ENCODE data around the gene CLEC2A. TPM values are rescaled to one million over a fixed set of nuclear protein-coding genes. Genes with fewer than 3 reads are reported as not detected.

The CLEC2A gene
- total and polyA plus RNA-seq, 2 experiments from 2014 or later = not detected

DNA sequence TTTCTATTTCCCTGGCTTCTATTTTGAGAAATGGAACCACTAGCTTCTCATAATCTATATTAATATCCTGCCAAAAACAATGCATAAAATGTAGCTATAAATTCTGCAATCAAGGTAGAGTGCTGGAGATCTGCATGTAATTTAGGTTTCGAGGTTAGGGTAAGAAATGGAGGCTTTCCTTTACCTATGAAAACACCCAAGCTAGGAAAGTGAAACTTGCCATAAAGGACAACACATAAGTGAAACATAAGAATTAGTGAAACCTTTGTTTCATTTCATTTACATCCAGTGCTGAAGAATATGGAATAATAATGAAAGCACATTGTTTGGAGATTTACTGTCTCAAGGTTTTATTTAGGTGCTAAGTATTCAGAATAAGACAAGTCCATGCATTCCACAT is 9.7 kb downstream of the CLEC2A start:
- Histone ChIP-seq H3K27me3 (ENCODE audit: insufficient read depth) (no peaks in the 10 kb centered on the region), H4K20me1 (replicated peaks; ENCODE audit: insufficient read depth) (no peaks in the 10 kb centered on the region), H2AFZ (no peak overlapping the region), H3K4me2 (no peak overlapping the region), H3F3A (replicated peaks; ENCODE audit: low read depth) (no peaks in the 10 kb centered on the region), H3K9me2 (ENCODE audit: insufficient read depth) (no peaks in the 10 kb centered on the region), H3K79me2 (replicated peaks; ENCODE audit: insufficient read depth) (no peaks in the 10 kb centered on the region), H3K27ac (ENCODE audit: low read depth) (no peak overlapping the region), H3K36me3 (ENCODE audit: insufficient read depth) (no peaks in the 10 kb centered on the region), H3K4me3 (no peak overlapping the region), H3K4me1 (ENCODE audit: insufficient read depth) (no peaks in the 10 kb centered on the region)
- H3K36me3 Mint-ChIP-seq (ENCODE audit: low read depth) = 0 out of 3 replicates have a peak, but pooled peaks cover 5% of the 10 kb centered on the region
- TF ChIP-seq ETS1 (IDR thresholded peaks at IDR 0.05) (no peak), NANOG (IDR thresholded peaks at IDR 0.05; ENCODE audit: borderline replicate concordance) (no peak), POLR2AphosphoS5 (IDR thresholded peaks at IDR 0.05; ENCODE audit: low read depth) (no peak), ZNF114 (CRISPR knock-in tag; IDR thresholded peaks at IDR 0.05) (no peak), CTCF (conservative IDR thresholded peaks at IDR 0.05; ENCODE audit: low read depth in 2 of 2) (no peak), STAT1 (IDR thresholded peaks at IDR 0.05; ENCODE audit: unreplicated experiment) (no peak), REST (IDR thresholded peaks at IDR 0.05; ENCODE audit: unreplicated experiment) (no peak), CREB1 (CRISPR knock-in tag; IDR thresholded peaks at IDR 0.05; ENCODE audit: low read depth) (no peak), EZH2phosphoT487 (IDR thresholded peaks at IDR 0.05; ENCODE audit: unreplicated experiment) (no peak), JUNB (IDR thresholded peaks at IDR 0.05; ENCODE audit: unreplicated experiment) (no peak), EZH2 (IDR thresholded peaks at IDR 0.05; ENCODE audit: low read depth, unreplicated experiment) (no peak), ZNF331 (CRISPR knock-in tag; IDR thresholded peaks at IDR 0.05; ENCODE audit: low read depth) (no peak)
- TF ChIP-seq, protein P1, sequence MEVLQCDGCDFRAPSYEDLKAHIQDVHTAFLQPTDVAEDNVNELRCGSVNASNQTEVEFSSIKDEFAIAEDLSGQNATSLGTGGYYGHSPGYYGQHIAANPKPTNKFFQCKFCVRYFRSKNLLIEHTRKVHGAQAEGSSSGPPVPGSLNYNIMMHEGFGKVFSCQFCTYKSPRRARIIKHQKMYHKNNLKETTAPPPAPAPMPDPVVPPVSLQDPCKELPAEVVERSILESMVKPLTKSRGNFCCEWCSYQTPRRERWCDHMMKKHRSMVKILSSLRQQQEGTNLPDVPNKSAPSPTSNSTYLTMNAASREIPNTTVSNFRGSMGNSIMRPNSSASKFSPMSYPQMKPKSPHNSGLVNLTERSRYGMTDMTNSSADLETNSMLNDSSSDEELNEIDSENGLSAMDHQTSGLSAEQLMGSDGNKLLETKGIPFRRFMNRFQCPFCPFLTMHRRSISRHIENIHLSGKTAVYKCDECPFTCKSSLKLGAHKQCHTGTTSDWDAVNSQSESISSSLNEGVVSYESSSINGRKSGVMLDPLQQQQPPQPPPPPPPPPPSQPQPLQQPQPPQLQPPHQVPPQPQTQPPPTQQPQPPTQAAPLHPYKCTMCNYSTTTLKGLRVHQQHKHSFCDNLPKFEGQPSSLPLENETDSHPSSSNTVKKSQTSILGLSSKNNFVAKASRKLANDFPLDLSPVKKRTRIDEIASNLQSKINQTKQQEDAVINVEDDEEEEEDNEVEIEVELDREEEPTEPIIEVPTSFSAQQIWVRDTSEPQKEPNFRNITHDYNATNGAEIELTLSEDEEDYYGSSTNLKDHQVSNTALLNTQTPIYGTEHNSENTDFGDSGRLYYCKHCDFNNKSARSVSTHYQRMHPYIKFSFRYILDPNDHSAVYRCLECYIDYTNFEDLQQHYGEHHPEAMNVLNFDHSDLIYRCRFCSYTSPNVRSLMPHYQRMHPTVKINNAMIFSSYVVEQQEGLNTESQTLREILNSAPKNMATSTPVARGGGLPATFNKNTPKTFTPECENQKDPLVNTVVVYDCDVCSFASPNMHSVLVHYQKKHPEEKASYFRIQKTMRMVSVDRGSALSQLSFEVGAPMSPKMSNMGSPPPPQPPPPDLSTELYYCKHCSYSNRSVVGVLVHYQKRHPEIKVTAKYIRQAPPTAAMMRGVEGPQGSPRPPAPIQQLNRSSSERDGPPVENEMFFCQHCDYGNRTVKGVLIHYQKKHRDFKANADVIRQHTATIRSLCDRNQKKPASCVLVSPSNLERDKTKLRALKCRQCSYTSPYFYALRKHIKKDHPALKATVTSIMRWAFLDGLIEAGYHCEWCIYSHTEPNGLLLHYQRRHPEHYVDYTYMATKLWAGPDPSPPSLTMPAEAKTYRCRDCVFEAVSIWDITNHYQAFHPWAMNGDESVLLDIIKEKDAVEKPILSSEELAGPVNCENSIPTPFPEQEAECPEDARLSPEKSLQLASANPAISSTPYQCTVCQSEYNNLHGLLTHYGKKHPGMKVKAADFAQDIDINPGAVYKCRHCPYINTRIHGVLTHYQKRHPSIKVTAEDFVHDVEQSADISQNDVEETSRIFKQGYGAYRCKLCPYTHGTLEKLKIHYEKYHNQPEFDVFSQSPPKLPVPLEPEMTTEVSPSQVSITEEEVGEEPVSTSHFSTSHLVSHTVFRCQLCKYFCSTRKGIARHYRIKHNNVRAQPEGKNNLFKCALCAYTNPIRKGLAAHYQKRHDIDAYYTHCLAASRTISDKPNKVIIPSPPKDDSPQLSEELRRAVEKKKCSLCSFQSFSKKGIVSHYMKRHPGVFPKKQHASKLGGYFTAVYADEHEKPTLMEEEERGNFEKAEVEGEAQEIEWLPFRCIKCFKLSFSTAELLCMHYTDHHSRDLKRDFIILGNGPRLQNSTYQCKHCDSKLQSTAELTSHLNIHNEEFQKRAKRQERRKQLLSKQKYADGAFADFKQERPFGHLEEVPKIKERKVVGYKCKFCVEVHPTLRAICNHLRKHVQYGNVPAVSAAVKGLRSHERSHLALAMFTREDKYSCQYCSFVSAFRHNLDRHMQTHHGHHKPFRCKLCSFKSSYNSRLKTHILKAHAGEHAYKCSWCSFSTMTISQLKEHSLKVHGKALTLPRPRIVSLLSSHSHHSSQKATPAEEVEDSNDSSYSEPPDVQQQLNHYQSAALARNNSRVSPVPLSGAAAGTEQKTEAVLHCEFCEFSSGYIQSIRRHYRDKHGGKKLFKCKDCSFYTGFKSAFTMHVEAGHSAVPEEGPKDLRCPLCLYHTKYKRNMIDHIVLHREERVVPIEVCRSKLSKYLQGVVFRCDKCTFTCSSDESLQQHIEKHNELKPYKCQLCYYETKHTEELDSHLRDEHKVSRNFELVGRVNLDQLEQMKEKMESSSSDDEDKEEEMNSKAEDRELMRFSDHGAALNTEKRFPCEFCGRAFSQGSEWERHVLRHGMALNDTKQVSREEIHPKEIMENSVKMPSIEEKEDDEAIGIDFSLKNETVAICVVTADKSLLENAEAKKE (CRISPR knock-in tag; IDR thresholded peaks at IDR 0.05) = no peak
- H3K27ac Mint-ChIP-seq = no peak overlapping the region
- H3K9me3 Mint-ChIP-seq = peaks cover 7% of the 10 kb centered on the region
- H3K4me3 Mint-ChIP-seq = no peak overlapping the region
- peaks cover 2% of the 10 kb centered on the region for H3K27me3 Mint-ChIP-seq (ENCODE audit: insufficient read depth, low read depth, poor library complexity)
- no peak for DNase-seq (ENCODE audit: low spot score)
- peaks cover 2% of the 10 kb centered on the region; the same call in 1 of the 3 replicates for H3K4me1 Mint-ChIP-seq
- ATAC-seq = no peak
